Astrocyte (in vitro differentiated cells and primary cell): ENCODE results near the gene S1PR1. TPM values are rescaled to one million over a fixed set of nuclear protein-coding genes. Genes with fewer than 3 reads are reported as not detected.

Experiments
- DNase-seq: peaks from one replicate; pipeline ENCODE4 v3.0.0-alpha.2; 2010; ENCODE audit warnings: low read depth
- FAIRE-seq: peaks from 2 replicates; lab custom pipeline; 2011; peaks lifted over from hg19 to GRCh38; lab: Jason Lieb, UNC
- H2AFZ ChIP-seq: 2 replicates; pipeline ENCODE4 v1.6.0; 2012; ENCODE audit warnings: low read depth, low read length, inconsistent platforms
- H3K27ac ChIP-seq: 2 replicates; pipeline ENCODE4 v1.5.1; 2011; ENCODE audit warnings: low read depth, low read length, inconsistent platforms
- H3K27me3 ChIP-seq: 2 replicates; pipeline ENCODE4 v1.6.0; 2011; ENCODE audit warnings: low read length, inconsistent platforms; ENCODE audit not compliant: insufficient read depth
- H3K36me3 ChIP-seq: 2 replicates; pipeline ENCODE4 v1.5.1; 2011; ENCODE audit warnings: low read length, inconsistent platforms; ENCODE audit not compliant: insufficient read depth
- H3K4me1 ChIP-seq: 2 replicates; pipeline ENCODE4 v1.5.1; 2011; ENCODE audit warnings: low read length, inconsistent platforms; ENCODE audit not compliant: insufficient read depth
- H3K4me2 ChIP-seq: 2 replicates; pipeline ENCODE4 v1.6.0; 2012; ENCODE audit warnings: low read length, inconsistent platforms
- H3K4me3 ChIP-seq: 2 replicates; pipeline ENCODE4 v1.5.1; 2011; ENCODE audit warnings: low read depth, mild to moderate bottlenecking, low read length, inconsistent platforms; ENCODE audit not compliant: insufficient read depth
- H3K79me2 ChIP-seq: 2 replicates; pipeline ENCODE4 v1.6.0; 2012; ENCODE audit warnings: mild to moderate bottlenecking, low read length, inconsistent platforms; ENCODE audit not compliant: insufficient read depth
- H3K9ac ChIP-seq: 2 replicates; pipeline ENCODE4 v1.6.0; 2012; ENCODE audit warnings: mild to moderate bottlenecking, low read length, inconsistent platforms
- H3K9me3 ChIP-seq: 2 replicates; pipeline ENCODE4 v1.5.1; 2012; ENCODE audit warnings: low read depth, mild to moderate bottlenecking, low read length, inconsistent platforms; ENCODE audit not compliant: insufficient read depth
- H4K20me1 ChIP-seq: 2 replicates; pipeline ENCODE4 v1.6.0; 2012; ENCODE audit warnings: low read length, inconsistent platforms; ENCODE audit not compliant: insufficient read depth
- H3K27ac Mint-ChIP-seq: one replicate; pipeline ENCODE4 v1.8.0; 2021; ENCODE audit warnings: mild to moderate bottlenecking, mixed read lengths; ENCODE audit not compliant: unreplicated experiment
- H3K27me3 Mint-ChIP-seq: one replicate; pipeline ENCODE4 v1.8.0; 2021; ENCODE audit warnings: low read depth, mixed read lengths; ENCODE audit not compliant: unreplicated experiment
- H3K36me3 Mint-ChIP-seq: one replicate; pipeline ENCODE4 v1.8.0; 2021; ENCODE audit warnings: low read depth, mixed read lengths; ENCODE audit not compliant: unreplicated experiment
- H3K4me1 Mint-ChIP-seq: one replicate; pipeline ENCODE4 v1.8.0; 2021; ENCODE audit warnings: low read depth, mixed read lengths; ENCODE audit not compliant: unreplicated experiment
- H3K4me3 Mint-ChIP-seq: one replicate; pipeline ENCODE4 v1.8.0; 2021; ENCODE audit warnings: mild to moderate bottlenecking, moderate library complexity, mixed read lengths; ENCODE audit not compliant: unreplicated experiment
- H3K9me3 Mint-ChIP-seq: one replicate; pipeline ENCODE4 v1.8.0; 2021; ENCODE audit warnings: mild to moderate bottlenecking, mixed read lengths; ENCODE audit not compliant: unreplicated experiment
- EZH2 ChIP-seq: IDR thresholded peaks from 2 replicates; pipeline ENCODE4 v1.6.1; 2012; ENCODE audit warnings: mild to moderate bottlenecking, low read length, inconsistent platforms; ENCODE audit not compliant: insufficient read depth
- total RNA-seq: library from RNA; stranded (reverse); gene quantifications from 2 replicates; pipeline ENCODE4 v1.2.1, GENCODE V29; 2021
- TF ChIP-seq, protein P1 (sequence below): IDR thresholded peaks from 2 replicates; pipeline ENCODE4 v1.5.1; 2011; ENCODE audit warnings: low read depth, mild to moderate bottlenecking, inconsistent platforms, low read length, moderate library complexity; ENCODE audit not compliant: insufficient read depth

Gene S1PR1
- total RNA-seq, 1 donor from 2014 or later: 14.4 TPM

DNA sequence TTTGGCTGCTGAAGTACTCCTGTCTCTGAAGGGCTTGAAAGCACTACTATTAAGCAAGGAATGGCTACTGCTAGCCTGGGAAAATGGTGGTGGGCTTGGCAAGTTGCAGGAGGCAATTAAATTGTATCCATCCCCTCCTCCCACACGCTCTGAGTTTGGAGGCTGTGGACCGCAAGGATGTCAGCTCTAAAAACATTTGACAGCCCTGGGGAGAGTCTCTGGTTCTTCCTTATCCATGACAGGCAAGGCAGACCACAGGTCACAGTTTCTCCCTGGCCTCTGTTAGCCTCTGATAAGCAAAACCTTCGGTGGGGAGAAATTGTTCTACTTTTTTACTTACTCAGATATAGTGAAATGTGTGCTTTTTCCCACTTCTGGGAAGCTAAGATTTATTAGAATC is 46.6 kb downstream of the S1PR1 start:
- H3K9me3 Mint-ChIP-seq: no peaks in the 10 kb centered on the region
- H3K27ac ChIP-seq: no peak overlapping the region
- H3K36me3 Mint-ChIP-seq: no peaks in the 10 kb centered on the region
- TF ChIP-seq EZH2: no peak
- TF ChIP-seq, protein P1, sequence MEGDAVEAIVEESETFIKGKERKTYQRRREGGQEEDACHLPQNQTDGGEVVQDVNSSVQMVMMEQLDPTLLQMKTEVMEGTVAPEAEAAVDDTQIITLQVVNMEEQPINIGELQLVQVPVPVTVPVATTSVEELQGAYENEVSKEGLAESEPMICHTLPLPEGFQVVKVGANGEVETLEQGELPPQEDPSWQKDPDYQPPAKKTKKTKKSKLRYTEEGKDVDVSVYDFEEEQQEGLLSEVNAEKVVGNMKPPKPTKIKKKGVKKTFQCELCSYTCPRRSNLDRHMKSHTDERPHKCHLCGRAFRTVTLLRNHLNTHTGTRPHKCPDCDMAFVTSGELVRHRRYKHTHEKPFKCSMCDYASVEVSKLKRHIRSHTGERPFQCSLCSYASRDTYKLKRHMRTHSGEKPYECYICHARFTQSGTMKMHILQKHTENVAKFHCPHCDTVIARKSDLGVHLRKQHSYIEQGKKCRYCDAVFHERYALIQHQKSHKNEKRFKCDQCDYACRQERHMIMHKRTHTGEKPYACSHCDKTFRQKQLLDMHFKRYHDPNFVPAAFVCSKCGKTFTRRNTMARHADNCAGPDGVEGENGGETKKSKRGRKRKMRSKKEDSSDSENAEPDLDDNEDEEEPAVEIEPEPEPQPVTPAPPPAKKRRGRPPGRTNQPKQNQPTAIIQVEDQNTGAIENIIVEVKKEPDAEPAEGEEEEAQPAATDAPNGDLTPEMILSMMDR: no peak
- H3K9me3 ChIP-seq: no peaks in the 10 kb centered on the region
- no peak overlapping the region for H3K4me3 Mint-ChIP-seq
- no peak for DNase-seq
- H3K4me1 Mint-ChIP-seq: no peaks in the 10 kb centered on the region
- no peak overlapping the region for H3K9ac ChIP-seq
- H3K79me2 ChIP-seq: no peaks in the 10 kb centered on the region
- no peaks in the 10 kb centered on the region for H3K36me3 ChIP-seq
- H3K4me1 ChIP-seq: peaks cover 4% of the 10 kb centered on the region
- no peak overlapping the region for H3K4me3 ChIP-seq
- peaks cover 3% of the 10 kb centered on the region for H3K27me3 ChIP-seq
- H3K4me2 ChIP-seq: no peak overlapping the region
- FAIRE-seq: no peak
- peaks cover 11% of the 10 kb centered on the region for H3K27me3 Mint-ChIP-seq
- H3K27ac Mint-ChIP-seq: no peak overlapping the region
- H4K20me1 ChIP-seq: no peaks in the 10 kb centered on the region
- H2AFZ ChIP-seq: no peak overlapping the region

- Mint-ChIP-seq H3K9me3 (no peaks in the 10 kb centered on the region), H3K4me3 (no peak overlapping the region), H3K36me3 (no peaks in the 10 kb centered on the region), H3K27me3 (peaks cover 7% of the 10 kb centered on the region), H3K4me1 (no peaks in the 10 kb centered on the region), H3K27ac (no peak overlapping the region)
- peaks cover 3% of the 10 kb centered on the region for H3K27me3 ChIP-seq
- H3K4me2 ChIP-seq: no peak overlapping the region
- TF ChIP-seq, protein P1: no peak
- TF ChIP-seq EZH2: no peak
- no peak overlapping the region for H2AFZ ChIP-seq
- no peaks in the 10 kb centered on the region for H3K9me3 ChIP-seq
- H3K36me3 ChIP-seq: no peaks in the 10 kb centered on the region
- FAIRE-seq (no peak), DNase-seq (no peak)
- no peak overlapping the region for H3K4me3 ChIP-seq
- H3K27ac ChIP-seq: no peak overlapping the region
- no peak overlapping the region for H3K9ac ChIP-seq
- H3K4me1 ChIP-seq: peaks cover 4% of the 10 kb centered on the region
- H3K79me2 ChIP-seq: no peaks in the 10 kb centered on the region
- no peaks in the 10 kb centered on the region for H4K20me1 ChIP-seq
These were observed 47.2 kb downstream of the S1PR1 start for GRCh38 chr1:101284021-101284420.

- Mint-ChIP-seq H3K9me3 (no peaks in the 10 kb centered on the region), H3K36me3 (no peaks in the 10 kb centered on the region), H3K4me3 (no peak overlapping the region), H3K4me1 (no peaks in the 10 kb centered on the region), H3K27ac (no peak overlapping the region), H3K27me3 (peaks cover 4% of the 10 kb centered on the region)
- Histone ChIP-seq H3K79me2 (no peaks in the 10 kb centered on the region), H3K4me2 (no peak overlapping the region), H3K9me3 (no peaks in the 10 kb centered on the region), H3K4me3 (no peak overlapping the region), H4K20me1 (no peaks in the 10 kb centered on the region), H2AFZ (no peak overlapping the region), H3K9ac (no peak overlapping the region), H3K27ac (no peak overlapping the region), H3K36me3 (no peaks in the 10 kb centered on the region), H3K27me3 (no peaks in the 10 kb centered on the region), H3K4me1 (peaks cover 4% of the 10 kb centered on the region)
- no peak for DNase-seq
- TF ChIP-seq, protein P1: no peak
- no peak for TF ChIP-seq EZH2
- FAIRE-seq: no peak
These were observed 47.9 kb downstream of the S1PR1 start for GRCh38 chr1:101284622-101285218.
